EH (cell line): ENCODE results near the gene SLC34A2.
A peak's percentile ranks its signal among the peaks of the same experiment; 100 is the strongest.
"Not testable (repeated sequence)": the region's sequence is repeated elsewhere in the genome, so short reads cannot be mapped to it uniquely, and the experiment has no call there.

ENCODE experiments used
- DNase-seq: peaks from one replicate; pipeline ENCODE4 v3.0.0-alpha.2; 2015; ENCODE audit warnings: low read depth

The SLC34A2 gene

GRCh38 chr4:25661441-25661840 lies 5.8 kb downstream of the SLC34A2 start:
- not testable (repeated sequence) for DNase-seq

- no peak for DNase-seq
Measured at GRCh38 chr4:25662306-25662705, 6.7 kb downstream of the SLC34A2 start.

- no peak for DNase-seq
Measured at GRCh38 chr4:25663781-25664180, 8.1 kb downstream of the SLC34A2 start.

GRCh38 chr4:25666031-25666630 lies 10.5 kb downstream of the SLC34A2 start:
- no peak for DNase-seq

- no peak for DNase-seq
Measured at GRCh38 chr4:25667931-25668557, 12.4 kb downstream of the SLC34A2 start.

GRCh38 chr4:25670991-25671390 lies 15.3 kb downstream of the SLC34A2 start:
- DNase-seq: no peak

GRCh38 chr4:25672756-25673155 lies 17.1 kb downstream of the SLC34A2 start:
- DNase-seq: no peak

- no peak for DNase-seq
Measured at GRCh38 chr4:25674386-25674785, 18.7 kb downstream of the SLC34A2 start.

- no peak for DNase-seq
Measured at GRCh38 chr4:25676221-25676620, 20.6 kb downstream of the SLC34A2 start.

- DNase-seq: no peak
Measured at GRCh38 chr4:25677157-25677556, 21.5 kb downstream of the SLC34A2 start.

GRCh38 chr4:25677943-25678342 lies 22.3 kb downstream of the SLC34A2 start:
- DNase-seq: no peak

- DNase-seq: no peak
Measured at GRCh38 chr4:25687773-25688172, 32.1 kb downstream of the SLC34A2 start.

GRCh38 chr4:25694466-25694865 lies 38.8 kb downstream of the SLC34A2 start:
- DNase-seq: peak; percentile 52

GRCh38 chr4:25696409-25696808 lies 40.8 kb downstream of the SLC34A2 start:
- DNase-seq: no peak

- DNase-seq: no peak
Measured at GRCh38 chr4:25697516-25697915, 41.9 kb downstream of the SLC34A2 start.

GRCh38 chr4:25700661-25701060 lies 45.0 kb downstream of the SLC34A2 start:
- no peak for DNase-seq

GRCh38 chr4:25702848-25703247 lies 47.2 kb downstream of the SLC34A2 start:
- DNase-seq: peak; percentile 75

GRCh38 chr4:25703731-25704388 lies 48.2 kb downstream of the SLC34A2 start:
- peak; percentile 60 for DNase-seq

GRCh38 chr4:25704516-25704915 lies 48.9 kb downstream of the SLC34A2 start:
- no peak for DNase-seq

- DNase-seq: no peak
Measured at GRCh38 chr4:25710637-25711036, 55.0 kb downstream of the SLC34A2 start.

GRCh38 chr4:25712611-25713010 lies 57.0 kb downstream of the SLC34A2 start:
- DNase-seq: no peak

GRCh38 chr4:25713812-25714211 lies 58.2 kb downstream of the SLC34A2 start:
- DNase-seq: no peak

GRCh38 chr4:25722964-25723363 lies 67.3 kb downstream of the SLC34A2 start:
- no peak for DNase-seq

- DNase-seq: no peak
Measured at GRCh38 chr4:25723409-25723808, 67.8 kb downstream of the SLC34A2 start.
